HL-60/S4 treated with phorbol 12-myristate 13-acetate at 8.2 ng/mL for 4 days and 3 days (cell line): Measurements from ENCODE around the gene FBXW9.
"Not testable (repeated sequence)": the region's sequence is repeated elsewhere in the genome, so short reads cannot be mapped to it uniquely, and the experiment has no call there.

Experiments
- in situ Hi-C: fragments of 300-500 bp; cut with MboI; formaldehyde crosslinking; loops from 2 replicates; pipeline ENCODE4 v1.15.0; 2022; ENCODE audit warnings: low sequenced_read_pairs

FBXW9 gene

DNA sequence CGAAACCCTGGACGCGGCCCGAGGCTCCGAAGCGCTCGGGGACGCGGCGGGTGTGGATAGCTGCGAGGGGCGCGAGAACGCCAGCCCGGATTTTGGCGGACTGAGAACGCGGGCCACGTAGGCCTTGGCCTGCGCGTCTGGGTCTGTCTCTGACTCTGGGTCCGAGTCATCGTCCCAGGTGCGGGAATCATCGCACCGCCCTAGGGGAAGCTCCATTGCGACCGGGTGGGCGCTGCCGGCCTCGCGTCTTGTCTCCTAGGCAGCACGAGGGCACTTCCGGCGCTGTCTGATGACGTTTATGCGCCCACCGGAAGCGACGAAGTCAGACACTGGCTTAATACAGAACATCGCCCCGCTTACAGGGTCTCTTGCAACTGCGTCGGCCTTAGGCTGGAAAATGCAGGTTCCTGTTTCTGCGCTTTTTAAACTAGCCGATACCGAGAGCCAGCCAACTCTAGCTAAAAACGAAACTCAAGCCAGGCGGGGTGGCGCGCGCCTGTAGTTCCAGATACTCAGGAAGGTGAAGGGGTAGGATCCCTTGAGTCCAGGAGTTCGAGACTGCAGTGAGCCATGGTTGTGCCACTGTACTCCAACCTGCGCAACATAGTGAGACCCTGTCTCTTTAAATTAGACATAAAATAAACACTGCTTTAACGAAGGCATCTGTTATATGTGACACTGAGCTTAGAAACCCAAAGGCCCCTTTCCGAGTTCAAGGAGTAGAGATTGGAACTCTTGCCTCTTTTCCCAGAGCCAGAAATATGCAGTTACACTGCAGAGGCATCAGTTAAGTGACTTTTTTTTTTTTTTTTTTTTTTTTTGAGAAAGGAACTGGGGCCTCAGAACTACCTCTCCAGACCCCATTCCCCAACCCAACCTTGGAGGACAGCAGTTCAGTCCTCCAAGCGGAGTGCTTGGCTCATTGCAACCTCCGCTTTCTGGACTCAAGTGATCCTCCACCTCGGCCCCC, at the start of gene FBXW9:
TSS of gene FBXW9 (minus strand) at position 266 of the 970 bp plus-strand sequence. CDS start at position 216, 50 bp downstream.
- in situ Hi-C loops: no loop called here

DNA sequence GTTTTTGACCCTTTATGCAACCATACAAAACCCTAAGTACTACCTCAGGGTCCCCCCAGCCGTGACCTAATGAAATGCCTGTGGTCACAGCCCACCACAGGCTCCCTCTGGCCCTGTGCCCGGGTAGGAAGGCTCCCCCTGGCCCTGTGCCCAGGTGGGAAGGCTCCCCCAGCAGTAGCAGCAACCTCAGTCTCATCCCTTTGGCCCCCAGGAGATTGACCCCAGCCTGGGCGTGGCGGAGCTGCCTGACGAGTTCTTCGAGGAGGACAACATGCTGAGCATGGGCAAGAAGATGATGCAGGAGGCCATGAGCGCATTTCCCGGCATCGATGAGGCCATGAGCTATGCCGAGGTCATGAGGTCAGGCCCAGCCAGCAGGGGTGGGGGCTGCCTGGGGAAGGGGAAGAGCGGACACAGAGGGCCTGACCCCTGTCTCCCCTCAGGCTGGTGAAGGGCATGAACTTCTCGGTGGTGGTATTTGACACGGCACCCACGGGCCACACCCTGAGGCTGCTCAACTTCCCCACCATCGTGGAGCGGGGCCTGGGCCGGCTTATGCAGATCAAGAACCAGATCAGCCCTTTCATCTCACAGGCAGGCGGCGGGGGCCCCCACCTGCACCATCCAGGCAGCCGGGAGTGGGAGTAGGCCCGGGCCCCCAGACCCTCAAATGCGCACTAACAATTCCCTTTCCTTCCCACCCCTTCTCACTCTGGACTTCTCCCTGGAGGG, 48.9 kb upstream of the FBXW9 start:
- in situ Hi-C loops: no loop called here

DNA sequence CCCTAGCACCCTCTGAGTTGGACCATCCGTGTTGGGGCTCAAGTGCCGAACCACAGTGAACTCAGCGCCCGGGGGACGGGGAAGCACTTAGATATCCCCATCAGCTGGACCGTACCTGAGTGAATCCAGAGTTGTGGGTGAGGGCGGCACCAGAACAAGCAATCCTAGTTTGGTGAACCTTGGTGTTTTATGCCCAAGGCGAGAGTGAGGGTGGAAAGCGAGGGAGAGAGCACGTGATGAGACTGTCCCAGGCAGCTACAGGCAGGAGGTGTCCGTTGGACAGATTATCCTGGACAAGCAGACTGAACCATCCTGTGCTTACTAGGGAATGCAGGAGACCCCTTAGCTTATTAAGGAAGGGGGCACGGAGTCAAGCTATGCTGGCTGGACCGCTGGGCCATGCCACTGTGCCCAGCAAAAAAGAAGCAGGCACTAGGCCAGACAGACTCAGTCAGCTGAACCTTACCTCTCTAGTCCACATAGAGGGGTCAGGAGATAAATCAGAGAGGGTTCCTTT, 41.5 kb upstream of the FBXW9 start:
- in situ Hi-C loops: no loop called here

- in situ Hi-C loops: no loop called here
Measured at GRCh38 chr19:12736995-12737834, 40.8 kb upstream of the FBXW9 start, which contains the start of gene GET3. GET3 (plus strand) TSS chr19:12737497; CDS start chr19:12737506, 9 bp downstream.

DNA sequence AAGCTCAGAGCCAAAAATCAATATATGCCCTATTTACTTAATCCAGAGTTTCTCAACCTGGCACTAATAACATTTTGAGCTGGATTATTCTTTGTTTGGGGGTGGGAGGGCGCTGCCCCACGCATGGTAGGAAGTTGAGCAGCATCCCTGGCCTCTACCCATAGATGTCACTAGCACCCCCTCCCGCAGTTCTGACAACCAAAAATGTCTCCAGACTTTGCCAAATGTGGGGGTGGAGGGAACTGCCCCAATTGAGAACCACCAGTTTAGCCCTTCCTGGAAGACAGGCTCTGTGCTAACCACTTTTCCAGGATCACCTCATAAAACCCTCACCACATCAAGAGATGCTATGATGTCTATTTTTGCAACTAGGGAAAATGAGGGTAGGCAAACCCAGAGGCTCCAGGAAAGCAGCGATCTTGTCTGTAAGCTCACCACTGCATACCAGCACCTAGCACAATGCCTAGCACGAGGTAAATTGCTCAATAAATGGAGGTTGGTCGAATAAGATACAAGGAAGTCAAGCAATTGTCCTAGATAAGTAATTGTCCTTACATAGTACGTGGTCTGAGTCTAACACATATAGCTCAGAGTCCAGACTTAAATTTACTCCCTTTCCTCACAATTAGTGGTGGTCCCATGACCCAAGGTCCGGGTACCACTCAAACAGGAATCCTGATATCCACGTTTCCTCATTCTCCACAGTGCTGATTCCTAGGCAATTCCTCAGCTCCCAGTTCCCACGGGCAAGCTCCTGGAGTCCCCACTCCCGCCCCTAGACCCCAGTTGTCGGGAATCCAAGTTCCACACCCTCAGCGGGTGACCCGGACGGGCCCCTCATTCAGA, 37.2 kb upstream of the FBXW9 start:
- in situ Hi-C loops: no loop called here

- in situ Hi-C loops: no loop called here
Measured at GRCh38 chr19:12731337-12731736, 34.9 kb upstream of the FBXW9 start.

- in situ Hi-C loops: no loop called here
Measured at GRCh38 chr19:12730064-12730463, 33.6 kb upstream of the FBXW9 start.

DNA sequence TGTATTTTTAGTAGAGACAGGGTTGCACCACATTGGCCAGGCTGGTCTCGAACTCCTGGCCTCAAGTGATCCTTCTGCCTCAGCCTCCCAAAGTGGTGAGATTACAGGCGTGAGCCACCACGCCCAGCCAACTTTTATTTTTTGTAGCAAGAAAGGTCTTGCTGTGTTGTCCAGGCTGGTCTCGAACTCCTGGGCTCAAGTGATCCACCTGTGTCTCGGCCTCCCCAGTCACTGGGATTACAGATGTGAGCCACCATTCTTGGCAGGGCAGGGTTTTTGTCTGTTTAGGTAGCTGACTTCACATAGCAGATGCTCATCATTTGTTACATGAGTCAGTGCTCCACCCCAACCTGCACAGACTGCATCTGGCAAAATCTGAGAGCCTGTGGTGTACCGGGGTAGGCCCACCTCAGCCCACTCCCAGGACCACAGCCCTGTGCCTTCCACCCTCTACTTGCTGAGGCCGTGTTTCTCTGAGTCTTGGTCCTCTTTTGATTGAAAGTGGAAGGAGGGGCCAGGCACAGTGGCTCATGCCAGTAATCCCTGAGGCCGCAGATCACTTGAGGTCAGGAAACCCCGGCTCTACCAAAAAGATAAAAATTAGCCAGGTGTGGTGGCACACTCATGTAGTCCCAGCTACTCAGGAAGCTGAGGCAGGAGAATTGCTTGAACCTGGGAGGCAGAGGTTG, 31.5 kb upstream of the FBXW9 start:
- in situ Hi-C loops: no loop called here

- in situ Hi-C loops: no loop called here
Measured at GRCh38 chr19:12726988-12727316, 30.5 kb upstream of the FBXW9 start.

DNA sequence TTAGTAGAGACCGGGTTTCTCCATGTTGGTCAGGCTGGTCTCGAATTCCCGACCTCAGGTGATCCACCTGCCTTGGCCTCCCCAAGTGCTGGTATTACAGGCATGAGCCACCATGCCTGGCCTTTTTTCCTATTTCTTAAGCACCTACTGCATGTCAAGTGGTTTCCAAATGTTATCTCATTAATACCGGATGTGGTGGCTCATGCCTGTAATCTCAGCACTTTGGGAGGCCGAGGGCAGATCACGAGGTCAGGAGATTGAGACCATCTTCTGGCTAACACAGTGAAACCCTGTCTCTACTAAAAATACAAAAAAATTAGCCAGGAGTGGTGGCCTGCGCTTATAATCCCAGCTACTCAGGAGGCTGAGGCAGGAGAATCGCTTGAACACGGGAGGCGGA, 29.2 kb upstream of the FBXW9 start:
- in situ Hi-C loops: not testable (repeated sequence)

DNA sequence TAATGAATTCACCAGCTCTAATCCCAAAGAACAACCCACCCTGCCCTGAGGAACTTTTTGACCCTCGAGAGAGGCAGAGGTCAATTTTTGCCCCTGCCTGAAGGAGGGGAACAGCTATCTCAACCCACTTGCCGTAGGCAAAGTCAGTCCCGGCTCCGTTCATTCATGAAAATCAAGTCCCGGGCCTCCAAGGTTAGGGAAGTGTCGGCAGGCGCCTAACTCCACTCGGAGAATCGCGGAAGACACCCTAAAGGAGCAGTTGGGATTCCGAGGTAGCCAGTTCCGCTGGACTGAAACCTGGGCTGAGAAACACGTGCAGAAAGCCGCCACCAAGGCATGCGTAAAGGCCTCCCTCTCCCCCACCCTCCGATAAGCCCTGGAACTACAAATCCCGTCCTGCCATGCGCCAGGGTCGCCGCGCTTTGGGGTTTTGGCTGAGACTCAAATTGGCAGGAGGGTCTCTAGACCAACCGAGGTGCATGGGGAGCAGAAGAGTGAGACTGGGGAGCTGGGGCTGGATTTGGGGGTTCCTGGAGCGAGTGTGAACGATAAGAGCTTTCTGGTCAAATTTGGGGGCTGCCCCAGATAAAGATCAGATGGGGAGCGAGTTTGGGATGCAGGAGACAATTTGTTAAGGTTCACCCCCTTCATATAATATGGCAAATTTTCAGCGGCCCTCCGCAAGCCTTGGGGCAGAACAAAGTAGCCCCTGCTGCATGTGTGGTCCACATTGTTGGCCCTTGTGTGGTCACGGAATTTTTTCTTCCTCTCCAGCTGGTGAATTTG, 27.4 kb upstream of the FBXW9 start, which contains the start of gene TNPO2:
TSS of gene TNPO2 (minus strand) at position 292 of the 786 bp plus-strand sequence. CDS start 2,955 bp downstream, outside the sequence.
- in situ Hi-C loops: no loop called here

- in situ Hi-C loops: no loop called here
Measured at GRCh38 chr19:12723381-12723640, 26.9 kb upstream of the FBXW9 start.

- in situ Hi-C loops: no loop called here
Measured at GRCh38 chr19:12722566-12723380, 26.3 kb upstream of the FBXW9 start.

- in situ Hi-C loops: no loop called here
Measured at GRCh38 chr19:12721656-12722565, 25.5 kb upstream of the FBXW9 start.

GRCh38 chr19:12720851-12721655, 24.6 kb upstream of the FBXW9 start:
- in situ Hi-C loops: no loop called here

DNA sequence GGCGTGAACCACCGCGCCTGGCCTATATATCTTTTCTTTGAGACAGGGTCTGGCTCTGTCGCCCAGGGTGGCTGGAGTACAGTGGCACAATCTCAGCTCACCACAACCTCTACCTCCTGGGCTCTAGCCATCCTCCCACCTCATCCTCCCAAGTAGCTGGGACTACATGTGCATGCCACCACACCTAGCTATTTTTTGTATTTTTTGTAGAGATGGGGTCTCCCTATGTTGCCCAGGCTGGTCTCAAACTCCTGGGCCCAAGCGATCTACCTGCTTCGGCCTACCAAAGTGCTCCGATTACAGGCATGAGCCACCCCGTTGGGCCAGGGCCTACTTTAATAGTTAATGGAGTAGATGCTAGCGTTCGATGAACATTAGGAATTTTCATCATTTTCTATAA, 23.9 kb upstream of the FBXW9 start:
- in situ Hi-C loops: no loop called here
